Fibroblast of villous mesenchyme (primary cell): ENCODE results near the gene SERPINB7. TPM values are rescaled to one million over a fixed set of nuclear protein-coding genes. Genes with fewer than 3 reads are reported as not detected.
"Not testable (repeated sequence)": the region's sequence is repeated elsewhere in the genome, so short reads cannot be mapped to it uniquely, and the experiment has no call there.

ENCODE experiments used
- DNase-seq: peaks from one replicate; pipeline ENCODE4 v3.0.0-alpha.2; 2010; ENCODE audit warnings: low read depth
- H3K4me3 ChIP-seq: 2 replicates; pipeline ENCODE4 v1.5.1; 2011; ENCODE audit warnings: low read depth, mild to moderate bottlenecking, low read length
- total RNA-seq: library from RNA; depleted of rRNA; stranded (reverse); fragments of >200 nt; gene quantifications from 2 replicates; pipeline ENCODE4 v1.2.3, GENCODE V29; 2012
- TF ChIP-seq, protein P1 (sequence below): IDR thresholded peaks from 2 replicates; pipeline ENCODE4 v1.5.1; 2012; ENCODE audit warnings: low read depth, mild to moderate bottlenecking, low read length; ENCODE audit not compliant: insufficient read depth

SERPINB7 gene
- total RNA-seq, 1 donor, result 13.0 TPM

DNA sequence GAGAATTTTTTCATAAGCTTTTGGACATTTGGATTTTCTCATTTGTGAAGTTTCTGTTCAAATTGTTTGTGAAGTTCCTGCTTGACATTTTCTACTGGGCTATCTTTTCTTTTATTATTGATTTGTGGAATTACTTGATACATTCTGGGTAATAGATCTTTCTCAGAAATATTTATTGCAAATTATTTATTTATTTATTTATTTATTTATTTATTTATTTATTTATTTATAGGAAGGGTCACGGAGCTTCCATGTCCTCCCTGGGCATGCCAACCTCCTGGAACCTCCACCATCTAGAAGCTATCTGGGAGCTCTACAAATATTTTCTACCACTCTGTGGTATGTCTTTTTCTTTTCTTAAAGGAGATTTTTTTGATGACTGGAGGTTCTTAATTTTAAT, 25.7 kb upstream of the SERPINB7 start:
- no peak overlapping the region for H3K4me3 ChIP-seq
- no peak for DNase-seq
- TF ChIP-seq, protein P1, sequence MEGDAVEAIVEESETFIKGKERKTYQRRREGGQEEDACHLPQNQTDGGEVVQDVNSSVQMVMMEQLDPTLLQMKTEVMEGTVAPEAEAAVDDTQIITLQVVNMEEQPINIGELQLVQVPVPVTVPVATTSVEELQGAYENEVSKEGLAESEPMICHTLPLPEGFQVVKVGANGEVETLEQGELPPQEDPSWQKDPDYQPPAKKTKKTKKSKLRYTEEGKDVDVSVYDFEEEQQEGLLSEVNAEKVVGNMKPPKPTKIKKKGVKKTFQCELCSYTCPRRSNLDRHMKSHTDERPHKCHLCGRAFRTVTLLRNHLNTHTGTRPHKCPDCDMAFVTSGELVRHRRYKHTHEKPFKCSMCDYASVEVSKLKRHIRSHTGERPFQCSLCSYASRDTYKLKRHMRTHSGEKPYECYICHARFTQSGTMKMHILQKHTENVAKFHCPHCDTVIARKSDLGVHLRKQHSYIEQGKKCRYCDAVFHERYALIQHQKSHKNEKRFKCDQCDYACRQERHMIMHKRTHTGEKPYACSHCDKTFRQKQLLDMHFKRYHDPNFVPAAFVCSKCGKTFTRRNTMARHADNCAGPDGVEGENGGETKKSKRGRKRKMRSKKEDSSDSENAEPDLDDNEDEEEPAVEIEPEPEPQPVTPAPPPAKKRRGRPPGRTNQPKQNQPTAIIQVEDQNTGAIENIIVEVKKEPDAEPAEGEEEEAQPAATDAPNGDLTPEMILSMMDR, result no peak

DNA sequence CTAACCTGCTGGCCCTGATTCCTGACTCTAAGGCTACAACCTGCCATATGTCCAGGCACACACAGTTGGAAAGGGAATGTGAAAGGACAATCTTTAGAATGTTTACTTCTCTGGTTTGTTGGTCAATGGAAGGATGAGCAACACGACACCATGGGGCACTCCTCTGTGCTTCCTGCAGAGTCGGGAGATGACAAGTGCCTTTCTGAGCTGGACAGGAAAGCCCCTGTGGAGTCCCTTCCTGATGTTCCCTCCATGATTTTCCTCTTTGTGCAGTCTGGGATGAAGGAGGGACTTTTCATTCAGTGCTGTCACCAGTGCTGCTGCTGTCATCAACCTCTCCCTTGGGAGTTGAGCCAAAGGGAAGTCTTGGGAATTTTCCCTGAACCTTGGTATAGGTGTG, 22.6 kb upstream of the SERPINB7 start:
- no peak for DNase-seq
- TF ChIP-seq, protein P1, result no peak
- H3K4me3 ChIP-seq, result no peak overlapping the region

DNA sequence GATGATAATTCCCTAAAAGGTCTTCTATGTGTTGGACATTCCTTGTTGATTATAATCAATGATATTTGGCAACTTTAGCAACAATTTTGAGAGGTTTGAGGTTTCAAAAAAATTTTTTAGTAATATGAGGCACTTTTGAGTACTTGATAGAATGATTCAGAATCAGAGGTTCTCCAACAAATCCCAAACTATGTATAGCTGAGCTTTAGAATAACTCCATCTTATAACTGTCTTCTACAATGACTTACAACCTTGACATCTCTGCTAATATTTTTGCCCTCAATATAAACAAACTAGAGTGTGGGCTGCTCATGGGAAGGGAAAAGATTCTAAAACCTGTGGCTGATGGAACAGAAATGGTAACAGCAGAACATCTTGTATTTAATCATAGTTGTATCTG, 21.5 kb upstream of the SERPINB7 start:
- no peak for DNase-seq
- TF ChIP-seq, protein P1, result no peak
- H3K4me3 ChIP-seq, result no peak overlapping the region

DNA sequence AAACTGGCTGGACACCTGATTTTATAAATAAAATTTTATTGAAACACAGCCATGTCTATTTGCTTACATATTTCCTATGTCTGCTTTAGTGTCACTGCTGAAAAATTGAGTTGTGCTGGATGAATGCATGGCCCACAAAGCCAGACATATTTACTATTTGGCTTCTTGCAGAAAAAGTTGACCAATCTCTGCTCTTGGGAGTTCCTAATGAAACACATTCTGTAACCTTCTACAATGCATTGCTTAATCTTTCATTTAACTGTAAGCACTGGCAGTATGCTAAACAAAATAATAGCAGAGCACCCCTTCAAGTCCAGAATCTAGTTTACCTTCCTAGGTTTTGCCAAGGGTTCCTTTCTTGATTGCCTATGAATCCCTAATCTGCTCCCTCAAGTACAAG, 17.7 kb upstream of the SERPINB7 start:
- no peak overlapping the region for H3K4me3 ChIP-seq
- DNase-seq, result peak; percentile 44
- TF ChIP-seq, protein P1, result no peak

DNA sequence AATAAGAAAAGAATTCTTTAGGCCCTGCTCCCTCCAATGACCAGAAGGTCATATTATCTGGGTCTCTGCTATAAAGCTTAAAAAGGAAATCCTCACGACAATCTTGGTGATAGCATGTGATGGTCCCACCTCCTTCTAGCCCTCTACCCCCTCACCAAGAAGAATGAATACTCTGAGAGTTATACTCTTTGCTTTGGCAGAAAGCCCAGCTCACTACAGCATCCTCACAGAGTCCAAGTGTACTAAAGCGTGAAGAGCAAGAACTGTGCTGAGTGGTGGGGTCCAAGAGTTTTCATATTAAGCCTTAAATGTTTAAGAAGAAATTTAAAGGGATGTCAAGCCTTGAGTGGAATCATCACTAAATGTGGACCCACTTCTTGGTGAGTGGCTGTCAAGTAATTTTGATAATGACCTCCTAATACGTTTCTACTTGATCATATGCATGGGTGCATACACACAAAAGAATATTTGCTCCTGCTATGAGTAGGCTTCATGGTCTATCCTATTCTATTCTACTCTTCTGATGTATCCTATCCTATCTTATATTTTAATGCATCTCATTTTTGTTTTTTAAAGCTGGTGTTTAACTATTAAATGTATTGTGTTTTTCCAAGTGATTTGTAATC, 16.5 kb upstream of the SERPINB7 start:
- H3K4me3 ChIP-seq, result no peak overlapping the region
- DNase-seq, result no peak
- TF ChIP-seq, protein P1, result no peak

DNA sequence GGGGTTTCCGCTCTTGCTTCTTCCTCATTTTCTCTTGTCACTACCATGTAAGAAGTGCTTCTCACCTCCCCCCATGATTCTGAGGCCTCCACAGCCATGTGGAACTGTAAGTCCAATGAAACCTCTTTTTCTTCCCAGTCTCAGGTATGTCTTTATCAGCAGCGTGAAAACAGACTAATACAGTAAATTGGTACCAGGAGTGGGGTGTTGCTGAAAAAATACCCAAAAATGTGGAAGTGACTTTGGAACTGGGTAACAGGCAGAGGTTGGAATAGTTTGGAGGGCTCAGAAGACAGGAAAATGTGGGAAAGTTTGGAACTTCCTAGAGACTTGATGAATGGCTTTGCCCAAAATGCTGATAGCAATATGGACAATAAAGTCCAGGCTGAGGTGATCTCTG, 15.4 kb upstream of the SERPINB7 start:
- DNase-seq, H3K4me3 ChIP-seq: not testable (repeated sequence)

DNA sequence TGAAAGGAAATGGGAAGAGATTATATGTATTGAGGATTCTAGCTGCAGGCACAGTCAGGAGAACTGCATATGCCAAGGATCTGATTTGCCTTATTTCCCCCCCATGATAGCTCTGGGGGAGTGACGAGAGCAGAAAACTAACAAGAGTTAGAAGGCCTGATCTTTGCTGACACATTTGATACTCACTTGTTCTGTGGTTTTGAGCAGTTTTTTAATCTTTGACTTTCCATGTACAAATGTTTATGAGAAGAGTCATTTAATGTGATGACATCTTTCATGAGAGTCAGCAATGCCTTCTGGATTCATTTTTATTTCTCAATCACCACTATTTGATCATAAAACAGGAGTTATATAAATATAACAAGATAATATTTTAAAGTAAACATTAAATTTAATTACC, 12.7 kb upstream of the SERPINB7 start:
- DNase-seq, result peak; percentile 52
- TF ChIP-seq, protein P1, result no peak
- H3K4me3 ChIP-seq, result no peak overlapping the region
